Kasumi-1 (cell line): ENCODE measurements around the gene FES.
A peak's percentile ranks its signal among the peaks of the same experiment; 100 is the strongest.
"Not testable (repeated sequence)": the region's sequence is repeated elsewhere in the genome, so short reads cannot be mapped to it uniquely, and the experiment has no call there.

Source experiments
- DNase-seq, 2 experiments: peaks; one replicate each; lab custom pipeline; 2025; lab: John Stamatoyannopoulos, UW

Gene FES

GRCh38 chr15:90883976-90884718, at the start of gene FES:
Gene FES, plus strand, starts transcription at chr15:90884504. Its CDS starts 542 bp downstream, at chr15:90885046.
- peak; percentile 50 to 62 for DNase-seq

GRCh38 chr15:90834626-90835025, 49.7 kb upstream of the FES start:
- no peak for DNase-seq

DNA sequence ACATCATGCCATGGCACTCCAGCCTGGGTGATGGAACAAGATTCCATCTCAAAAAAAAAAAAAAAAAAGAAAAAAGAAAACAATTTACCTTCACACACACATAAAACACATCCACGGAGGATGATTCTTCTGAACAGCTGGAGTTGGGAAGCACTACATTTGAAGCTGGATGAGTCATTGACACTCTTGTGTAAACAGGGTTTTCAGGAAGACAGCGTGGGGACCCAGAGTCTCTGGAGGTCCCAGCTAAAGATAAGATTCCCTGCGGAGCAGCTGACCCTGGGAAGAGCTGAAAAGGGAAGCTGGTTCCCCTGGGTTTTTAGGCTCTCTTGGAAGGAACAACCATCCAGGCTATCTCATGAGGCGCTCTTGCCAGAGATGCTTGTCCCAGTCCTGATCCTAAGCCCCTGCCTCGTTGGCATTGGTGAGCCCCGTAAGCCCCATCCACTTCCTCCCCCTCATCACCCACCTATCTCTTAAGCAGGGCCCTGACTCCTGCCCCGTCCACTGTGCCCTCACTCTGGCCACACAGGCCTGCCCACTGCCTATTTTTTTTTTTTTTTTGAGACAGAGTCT, 47.9 kb upstream of the FES start:
- peak in 1 of 2 experiments; percentile 22 for DNase-seq

DNA sequence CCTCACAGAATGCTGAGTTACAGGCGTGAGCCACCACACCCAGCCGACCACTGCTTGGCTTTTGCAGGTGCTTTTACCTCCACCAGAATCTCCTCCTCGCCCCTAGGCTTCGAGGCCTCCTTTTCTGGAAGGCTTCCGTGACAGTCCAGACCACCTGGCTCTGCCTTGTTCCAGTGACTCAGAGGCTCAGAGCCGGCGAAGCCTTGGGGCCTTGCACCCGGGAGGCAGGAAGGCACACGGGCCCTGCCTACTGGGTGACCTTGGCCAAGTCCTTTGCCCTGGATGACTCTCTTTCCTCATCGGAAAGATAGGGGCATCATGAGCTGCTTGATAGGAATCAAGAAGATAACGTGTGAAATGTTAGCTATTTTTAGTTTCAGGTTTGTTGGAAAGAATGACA, 47.2 kb upstream of the FES start:
- no peak for DNase-seq

GRCh38 chr15:90838139-90838538, 46.2 kb upstream of the FES start:
- peak in 1 of 2 experiments; percentile 18 for DNase-seq

DNA sequence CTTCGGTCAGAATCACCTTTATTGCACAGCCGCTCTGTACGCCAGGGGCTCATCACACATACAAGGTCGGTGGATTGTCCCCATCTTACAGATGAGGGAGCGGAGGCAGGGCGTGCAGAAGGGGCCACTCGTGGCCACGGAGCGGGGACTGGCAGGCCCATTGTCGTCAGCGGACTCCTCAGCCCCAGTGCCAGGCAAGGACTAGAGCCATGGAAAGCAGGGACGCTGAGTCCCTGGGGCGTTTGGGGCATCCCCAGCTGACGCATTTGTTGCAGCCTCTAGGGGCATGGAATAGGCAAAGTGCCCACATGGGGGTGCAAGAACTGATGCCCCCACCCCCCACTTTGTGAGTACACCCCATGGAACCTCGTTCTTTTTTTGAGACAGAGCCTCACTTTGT, 45.8 kb upstream of the FES start:
- no peak for DNase-seq

DNA sequence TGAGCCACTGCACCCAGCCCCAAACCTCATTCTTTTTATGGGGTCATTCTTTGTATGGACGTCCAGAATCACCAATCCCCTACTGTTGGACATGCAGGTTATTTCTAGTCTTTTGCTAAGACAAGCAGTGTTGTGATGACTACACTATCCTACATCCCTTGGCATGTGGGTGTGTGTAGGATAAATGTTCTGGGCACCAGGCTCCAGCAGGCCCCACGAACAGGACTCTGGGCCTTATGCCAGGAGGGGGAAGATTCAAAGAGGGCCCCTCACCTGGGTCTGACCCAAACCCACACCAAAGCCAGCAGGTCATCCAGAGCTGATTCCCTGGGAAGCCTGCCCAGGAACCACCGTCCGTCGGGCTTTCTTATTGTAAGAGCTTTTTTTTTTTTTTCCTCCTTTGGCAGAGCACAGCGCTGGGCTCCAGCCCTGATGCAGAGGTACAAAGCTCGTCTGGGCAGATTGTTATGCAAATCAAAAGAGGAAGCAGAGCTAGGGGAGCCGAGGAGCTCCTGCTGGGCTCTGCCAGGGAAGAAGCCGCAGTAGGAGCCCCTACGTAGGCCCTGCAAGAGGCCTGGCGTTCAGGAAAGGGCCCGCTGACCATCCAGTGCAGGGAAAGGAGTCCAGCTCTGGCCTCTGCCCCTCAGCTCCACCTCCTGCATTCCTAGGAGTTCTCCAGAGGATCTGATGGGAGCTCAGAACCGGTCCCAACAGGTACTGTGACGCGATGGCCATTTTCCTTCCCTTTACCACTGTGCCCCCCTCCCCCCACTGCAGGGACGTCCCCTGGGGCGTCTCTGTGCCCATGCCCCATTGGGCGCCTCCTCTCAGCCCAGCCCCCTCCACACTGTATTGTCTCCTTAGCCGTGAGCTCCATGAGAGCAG, 44.9 kb upstream of the FES start:
- DNase-seq = peak; percentile 92 to 93

- DNase-seq = no peak
These were observed 44.0 kb upstream of the FES start for GRCh38 chr15:90840157-90840855.

DNA sequence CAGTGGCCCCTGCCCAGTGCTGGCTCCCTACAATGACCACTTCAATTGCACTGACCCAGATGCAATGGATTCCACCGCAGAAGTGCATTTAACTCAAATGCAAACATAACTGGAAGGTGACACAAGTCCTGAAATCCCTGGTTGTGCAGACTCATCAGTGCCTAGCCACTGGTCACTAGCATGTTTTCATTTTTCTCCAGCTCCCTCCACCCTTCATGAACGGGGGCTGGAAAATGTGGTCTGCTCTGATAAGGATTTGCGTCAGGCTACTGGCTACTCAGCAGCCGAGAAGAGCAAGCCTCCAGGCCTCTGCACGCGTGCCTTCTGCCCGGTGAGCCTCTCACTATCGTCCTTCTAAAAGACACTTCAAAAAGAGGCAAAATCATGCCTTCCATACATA, 43.4 kb upstream of the FES start:
- no peak for DNase-seq

- DNase-seq = no peak
These were observed 39.6 kb upstream of the FES start for GRCh38 chr15:90844696-90845095.

DNA sequence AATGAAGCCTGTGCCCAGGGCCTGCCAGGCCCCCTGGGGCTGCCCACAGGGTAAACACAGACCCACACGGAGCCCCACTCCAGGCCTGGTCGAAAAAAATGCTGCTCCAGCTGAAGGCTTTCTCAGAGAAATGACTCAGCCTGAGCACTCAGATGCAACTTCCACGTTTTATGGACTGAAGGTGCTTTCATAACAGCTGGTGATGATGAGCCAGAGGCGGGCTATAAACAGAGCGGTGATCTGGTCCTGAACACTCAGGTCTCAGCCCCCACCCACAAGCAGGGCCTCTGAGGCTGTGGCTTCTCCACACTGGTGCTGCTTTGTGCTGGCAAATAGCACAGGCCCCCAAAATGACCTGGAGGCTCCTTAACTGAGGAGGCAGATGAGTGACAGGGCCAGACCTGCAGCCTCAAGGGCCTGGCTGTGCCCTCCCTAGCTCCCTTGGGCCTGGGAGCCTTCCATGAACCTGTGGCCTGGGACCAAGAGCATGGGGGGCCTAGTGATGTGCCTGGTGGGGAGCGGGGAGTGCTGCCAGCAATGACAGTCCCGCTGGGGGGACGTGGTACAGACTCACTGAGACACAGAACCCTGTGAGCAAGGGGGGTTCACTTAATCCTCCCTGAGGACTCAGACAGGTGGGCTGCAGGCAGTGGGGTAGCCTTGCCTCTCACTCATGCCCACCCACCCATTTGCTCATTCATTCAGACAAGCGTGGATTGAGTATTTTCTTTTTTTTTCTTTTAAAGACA, 38.9 kb upstream of the FES start:
- peak; percentile 64 to 73 for DNase-seq

DNA sequence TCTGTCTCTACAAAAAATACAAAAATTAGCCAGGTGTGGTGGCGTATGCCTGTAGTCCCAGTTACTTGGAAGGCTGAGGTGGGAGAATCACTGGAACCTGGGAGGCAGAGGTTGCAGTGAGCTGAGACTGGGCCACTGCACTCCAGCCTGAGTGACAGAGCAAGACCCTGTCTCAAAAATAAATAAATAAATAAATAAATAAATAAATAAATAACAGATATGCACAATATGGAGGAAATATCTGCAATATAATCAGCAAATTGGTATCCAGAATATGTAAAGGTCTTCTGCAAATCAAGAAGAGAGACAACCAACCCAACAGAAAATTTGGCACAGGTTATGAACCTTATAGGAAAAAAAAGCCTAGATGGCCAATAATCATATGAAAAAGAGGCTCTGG, 34.9 kb upstream of the FES start:
- DNase-seq = not testable (repeated sequence)

DNA sequence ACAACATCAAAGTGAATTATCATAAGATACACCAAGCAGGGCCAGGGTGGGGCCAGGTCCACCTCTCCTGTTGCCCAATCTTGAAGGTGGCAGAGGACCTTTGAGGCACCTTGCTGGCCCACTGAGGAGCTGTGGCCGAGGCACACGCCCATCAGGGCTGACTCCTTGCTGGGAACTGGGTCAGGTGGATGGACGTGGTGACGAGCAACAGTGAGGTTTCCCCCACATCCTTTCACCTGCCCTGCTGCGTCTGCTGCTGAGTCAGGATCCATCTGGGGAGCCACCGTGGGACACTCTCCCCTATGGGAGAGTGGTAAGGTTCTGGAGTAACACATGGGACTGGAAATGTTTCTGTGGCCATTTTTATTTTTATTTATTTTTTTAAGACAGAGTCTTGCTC, 33.2 kb upstream of the FES start:
- DNase-seq = no peak

DNA sequence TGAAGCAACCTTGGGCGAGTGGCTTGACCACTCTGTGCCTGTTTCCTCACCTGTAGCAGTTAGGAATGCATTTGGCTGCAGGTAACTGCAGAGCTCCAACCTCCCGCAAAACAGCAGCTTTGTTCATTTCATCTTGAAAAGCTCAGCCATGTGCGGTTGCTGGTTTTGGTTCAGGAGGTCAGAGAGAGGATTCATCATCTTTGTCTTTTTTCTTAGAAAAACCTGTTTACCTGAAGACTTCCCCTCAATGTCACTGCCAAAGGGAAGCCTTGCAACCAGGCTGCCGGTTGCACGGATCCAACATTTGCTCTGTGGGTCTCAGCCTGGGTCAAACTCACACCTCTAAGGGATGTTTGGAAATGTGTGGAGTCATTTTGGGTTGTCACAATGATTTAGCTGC, 32.4 kb upstream of the FES start:
- no peak for DNase-seq

DNA sequence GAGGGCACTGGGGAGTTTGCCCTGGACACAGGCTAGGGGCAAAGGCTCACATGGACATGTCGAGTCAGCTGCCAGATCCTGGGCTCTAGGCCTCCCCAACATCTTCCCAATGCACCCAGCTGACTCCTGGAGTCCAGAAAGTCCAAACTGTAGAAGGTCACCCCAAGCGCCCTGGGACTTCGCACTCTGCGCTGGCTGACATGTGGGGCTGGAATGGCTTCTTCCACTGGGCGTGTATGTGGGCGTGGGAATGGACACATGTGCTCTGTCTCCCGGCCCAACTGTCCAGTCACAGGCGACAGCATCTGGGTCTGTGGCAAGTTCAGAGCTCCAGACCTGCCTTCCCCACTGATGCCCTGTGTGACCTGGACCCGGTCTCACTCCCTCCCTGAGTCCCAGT, 29.2 kb upstream of the FES start:
- DNase-seq = no peak

DNA sequence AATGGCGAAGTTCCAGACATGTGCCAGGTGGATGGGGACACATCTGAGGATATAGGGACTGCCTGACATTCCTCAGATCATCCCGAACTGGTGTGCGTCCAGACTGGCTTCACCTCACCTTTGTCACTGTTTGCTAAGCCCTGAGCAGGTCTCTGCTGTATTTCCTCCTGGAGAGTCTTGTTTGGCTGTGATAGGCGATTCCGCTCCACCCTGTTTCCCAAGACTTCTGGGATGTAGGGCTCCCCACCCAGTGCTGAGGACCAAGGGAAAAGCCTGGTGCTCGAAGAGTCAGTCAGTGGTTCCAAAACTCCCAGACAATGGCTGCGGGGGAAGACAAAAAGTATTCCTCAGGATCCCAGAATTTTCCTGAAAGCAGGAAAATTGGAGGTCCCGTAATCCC, 27.0 kb upstream of the FES start:
- DNase-seq = no peak

- no peak for DNase-seq
These were observed 26.3 kb upstream of the FES start for GRCh38 chr15:90857883-90858443.

GRCh38 chr15:90859234-90860131, 24.8 kb upstream of the FES start:
- no peak for DNase-seq

- no peak for DNase-seq
These were observed 23.9 kb upstream of the FES start for GRCh38 chr15:90860450-90860849.
